Keratinocyte (primary cell): ENCODE results near the gene LLGL1. TPM values are rescaled to one million over a fixed set of nuclear protein-coding genes. Genes with fewer than 3 reads are reported as not detected.

Experiments
- DNase-seq: peaks from one replicate; pipeline ENCODE4 v3.0.0-alpha.2; 2011; ENCODE audit warnings: low read depth, missing footprints, low spot score
- FAIRE-seq: peaks from 2 replicates; lab custom pipeline; 2011; peaks lifted over from hg19 to GRCh38; lab: Jason Lieb, UNC
- H2AFZ ChIP-seq: 2 replicates; pipeline ENCODE4 v1.6.0; 2012; ENCODE audit warnings: low read length, control low read depth, inconsistent platforms; ENCODE audit not compliant: control insufficient read depth
- H3K27ac ChIP-seq: 2 replicates; pipeline ENCODE4 v1.5.1; 2011; ENCODE audit warnings: low read length; ENCODE audit not compliant: control insufficient read depth, insufficient read depth
- H3K27me3 ChIP-seq: 3 replicates; pipeline ENCODE4 v1.6.0; 2011; ENCODE audit warnings: low read length; ENCODE audit not compliant: control insufficient read depth, insufficient read depth; ENCODE audit errors: extremely low read depth
- H3K36me3 ChIP-seq, 2 experiments: 2 replicates in 1 of 2; 3 replicates in 1 of 2; pipeline ENCODE4 v1.5.1; 2011; ENCODE audit warnings: low read length in 2 of 2, mild to moderate bottlenecking in 1 of 2; ENCODE audit not compliant: control insufficient read depth in 2 of 2, insufficient read depth in 2 of 2; ENCODE audit errors: extremely low read depth in 1 of 2
- H3K4me1 ChIP-seq: 3 replicates; pipeline ENCODE4 v1.5.1; 2011; ENCODE audit warnings: low read length; ENCODE audit not compliant: control insufficient read depth, insufficient read depth; ENCODE audit errors: extremely low read depth
- H3K4me2 ChIP-seq: 3 replicates; pipeline ENCODE4 v1.6.0; 2011; ENCODE audit warnings: low read depth, low read length; ENCODE audit not compliant: control insufficient read depth, insufficient read depth; ENCODE audit errors: extremely low read depth
- H3K4me3 ChIP-seq, 3 experiments: fragments of 200-600 bp in 1 of 3; sonication (generic) in 1 of 3; 2 replicates in 2 of 3; 3 replicates in 1 of 3; pipeline ENCODE4 v1.5.1; 2011 to 2016; ENCODE audit warnings: low read length in 3 of 3, mild to moderate bottlenecking in 3 of 3, control low read depth in 2 of 3, inconsistent platforms in 1 of 3, low read depth in 1 of 3, mixed read lengths in 1 of 3, mixed run types in 1 of 3, moderate library complexity in 1 of 3; ENCODE audit not compliant: control insufficient read depth in 2 of 3, insufficient read depth in 2 of 3; ENCODE audit errors: extremely low read depth in 1 of 3
- H3K79me2 ChIP-seq: 2 replicates; pipeline ENCODE4 v1.6.0; 2012; ENCODE audit warnings: low read length; ENCODE audit not compliant: control insufficient read depth, insufficient read depth
- H3K9ac ChIP-seq: 3 replicates; pipeline ENCODE4 v1.6.0; 2011; ENCODE audit warnings: low read length; ENCODE audit not compliant: control insufficient read depth, insufficient read depth; ENCODE audit errors: extremely low read depth
- H3K9me1 ChIP-seq: 3 replicates; pipeline ENCODE4 v1.6.0; 2011; ENCODE audit warnings: low read length; ENCODE audit not compliant: control insufficient read depth, insufficient read depth; ENCODE audit errors: extremely low read depth
- H3K9me3 ChIP-seq: 2 replicates; pipeline ENCODE4 v1.5.1; 2012; ENCODE audit warnings: low read depth, low read length; ENCODE audit not compliant: control insufficient read depth
- H4K20me1 ChIP-seq: 3 replicates; pipeline ENCODE4 v1.6.0; 2011; ENCODE audit warnings: low read length; ENCODE audit not compliant: control insufficient read depth, insufficient read depth; ENCODE audit errors: extremely low read depth
- EZH2 ChIP-seq: IDR thresholded peaks from one replicate; pipeline ENCODE4 v1.6.1; 2012; ENCODE audit warnings: inconsistent platforms, mild to moderate bottlenecking, low read length, moderate library complexity
- dilution Hi-C: fragments of 300-500 bp; cut with MboI; formaldehyde crosslinking; loops from one replicate; pipeline ENCODE4 v1.7.0; 2020; ENCODE audit warnings: low sequenced_read_pairs; ENCODE audit not compliant: extremely low pct_ligation_motif_present
- polyA plus RNA-seq, 5 experiments: library from polyadenylated mRNA; depleted of rRNA in 3 of 5; stranded (reverse) in 3 of 5; stranded (forward) in 1 of 5; unstranded in 1 of 5; fragments of >200 nt; gene quantifications; 1 replicate in 1 of 5; 2 replicates in 3 of 5; 3 replicates in 1 of 5; pipeline versions ENCODE4 v1.2.1 to v1.2.3, GENCODE V29; 2011 to 2012; ENCODE audit warnings: missing spikeins in 2 of 5, low read depth in 1 of 5, low replicate concordance in 1 of 5
- TF ChIP-seq, protein P1 (sequence below), 3 experiments: IDR thresholded peaks in 1 of 3; conservative IDR thresholded peaks in 1 of 3; optimal IDR thresholded peaks in 1 of 3; 2 replicates in 2 of 3; 3 replicates in 1 of 3; pipeline versions ENCODE3 to v1.5.1; 2011; ENCODE audit warnings: low read length in 3 of 3, mild to moderate bottlenecking in 3 of 3, moderate library complexity in 2 of 3, control low read depth in 1 of 3, inconsistent platforms in 1 of 3; ENCODE audit not compliant: insufficient read depth in 2 of 3; ENCODE audit errors: extremely low read depth in 1 of 3

LLGL1 gene
- polyA plus RNA-seq, 1 donor (not counting 4 experiments of a cell fraction or from before 2014, with no cell fraction given) = 13.8 TPM

DNA sequence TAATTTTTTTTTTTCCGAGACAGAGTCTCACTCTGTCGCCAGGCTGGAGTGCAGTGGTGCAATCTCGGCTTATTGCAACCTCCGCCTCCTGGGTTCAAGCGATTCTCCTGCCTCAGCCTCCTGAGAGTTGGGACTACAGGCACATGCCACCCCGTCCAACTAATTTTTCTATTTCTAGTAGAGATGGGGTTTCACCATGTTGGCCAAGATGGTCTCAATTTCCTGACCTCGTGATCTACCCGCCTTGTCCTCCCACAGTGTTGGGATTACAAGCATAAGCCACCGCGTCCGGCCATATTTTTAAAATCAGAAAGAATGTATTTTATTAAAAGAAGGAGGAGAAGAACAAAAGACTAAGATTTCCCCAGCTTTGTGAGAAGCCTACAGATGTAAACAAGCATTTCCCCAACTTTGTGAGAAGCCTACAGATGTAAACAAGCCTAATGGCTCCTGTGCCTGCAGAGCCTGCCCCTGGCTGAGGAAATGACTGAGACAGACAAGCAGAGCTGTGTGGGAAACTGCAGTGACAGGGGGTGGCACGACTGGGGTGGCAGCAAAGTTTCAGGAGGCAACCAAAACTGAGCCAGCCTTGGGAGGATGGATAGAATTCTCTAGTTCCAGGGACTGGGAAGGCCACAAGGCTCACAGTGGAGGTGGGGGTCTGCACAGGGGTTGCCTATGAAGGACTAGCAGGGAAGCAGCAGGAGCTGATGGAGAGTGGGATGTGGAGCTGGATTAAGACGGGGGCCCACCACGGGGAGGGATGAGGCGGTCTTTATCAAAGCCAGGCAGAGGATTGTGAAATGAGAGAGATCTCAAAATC is 66.5 kb downstream of the LLGL1 start:
- H3K79me2 ChIP-seq = no peaks in the 10 kb centered on the region
- no peak overlapping the region for H2AFZ ChIP-seq
- no peak overlapping the region for H3K27ac ChIP-seq
- H3K9me3 ChIP-seq = no peaks in the 10 kb centered on the region
- no peak overlapping the region for H3K9ac ChIP-seq
- FAIRE-seq (no peak), DNase-seq (no peak)
- no peaks in the 10 kb centered on the region for H3K27me3 ChIP-seq
- TF ChIP-seq EZH2 = no peak
- TF ChIP-seq, protein P1, sequence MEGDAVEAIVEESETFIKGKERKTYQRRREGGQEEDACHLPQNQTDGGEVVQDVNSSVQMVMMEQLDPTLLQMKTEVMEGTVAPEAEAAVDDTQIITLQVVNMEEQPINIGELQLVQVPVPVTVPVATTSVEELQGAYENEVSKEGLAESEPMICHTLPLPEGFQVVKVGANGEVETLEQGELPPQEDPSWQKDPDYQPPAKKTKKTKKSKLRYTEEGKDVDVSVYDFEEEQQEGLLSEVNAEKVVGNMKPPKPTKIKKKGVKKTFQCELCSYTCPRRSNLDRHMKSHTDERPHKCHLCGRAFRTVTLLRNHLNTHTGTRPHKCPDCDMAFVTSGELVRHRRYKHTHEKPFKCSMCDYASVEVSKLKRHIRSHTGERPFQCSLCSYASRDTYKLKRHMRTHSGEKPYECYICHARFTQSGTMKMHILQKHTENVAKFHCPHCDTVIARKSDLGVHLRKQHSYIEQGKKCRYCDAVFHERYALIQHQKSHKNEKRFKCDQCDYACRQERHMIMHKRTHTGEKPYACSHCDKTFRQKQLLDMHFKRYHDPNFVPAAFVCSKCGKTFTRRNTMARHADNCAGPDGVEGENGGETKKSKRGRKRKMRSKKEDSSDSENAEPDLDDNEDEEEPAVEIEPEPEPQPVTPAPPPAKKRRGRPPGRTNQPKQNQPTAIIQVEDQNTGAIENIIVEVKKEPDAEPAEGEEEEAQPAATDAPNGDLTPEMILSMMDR (optimal IDR thresholded peaks at IDR 0.05 in 1 of 3, IDR thresholded peaks at IDR 0.05 in 1 of 3, conservative IDR thresholded peaks at IDR 0.05 in 1 of 3; ENCODE audit: extremely low read depth in 1 of 3, insufficient read depth in 2 of 3, low read length in 3 of 3) = no peak
- H3K4me1 ChIP-seq = no peaks in the 10 kb centered on the region
- H3K4me3 ChIP-seq = no peak overlapping the region
- H3K9me1 ChIP-seq = no peaks in the 10 kb centered on the region
- H4K20me1 ChIP-seq = no peaks in the 10 kb centered on the region
- dilution Hi-C loops = no loop called here
- H3K36me3 ChIP-seq = peaks cover 19 to 24% of the 10 kb centered on the region in 2 experiments
- no peak overlapping the region for H3K4me2 ChIP-seq

Other genes with a start within 250 kb of the LLGL1 start
- 22.4 to 24.4 TPM (median 23.6 TPM) in 3 replicates for gene ATPAF2, start 186.5 kb upstream of the LLGL1 start, polyA plus RNA-seq
- 15.2 to 17.6 TPM (median 16.8 TPM) in 3 replicates for gene GID4, start 186.2 kb upstream of the LLGL1 start, polyA plus RNA-seq
- 33.3 to 49.2 TPM (median 36.4 TPM) in 3 replicates for gene DRG2, start 137.7 kb upstream of the LLGL1 start, polyA plus RNA-seq
- 0.20 to 0.53 TPM (median 0.25 TPM) in 3 replicates for gene MYO15A, start 116.9 kb upstream of the LLGL1 start, polyA plus RNA-seq
- 41.5 to 71.3 TPM (median 50.2 TPM) in 3 replicates for gene ALKBH5, start 41.8 kb upstream of the LLGL1 start, polyA plus RNA-seq
- gene FLII, start 33.1 kb downstream of the LLGL1 start, polyA plus RNA-seq = 376 to 509 TPM (median 404 TPM) in 3 replicates
- gene MIEF2, start 35.0 kb downstream of the LLGL1 start, polyA plus RNA-seq = 7.9 to 12.8 TPM (median 9.1 TPM) in 3 replicates
- 6.9 to 11.7 TPM (median 11.6 TPM) in 3 replicates for gene TOP3A, start 89.4 kb downstream of the LLGL1 start, polyA plus RNA-seq
- gene SMCR8, start 89.7 kb downstream of the LLGL1 start, polyA plus RNA-seq = 6.2 to 12.4 TPM (median 7.8 TPM) in 3 replicates
- gene SHMT1, start 137.9 kb downstream of the LLGL1 start, polyA plus RNA-seq = 11.7 to 15.7 TPM (median 14.6 TPM) in 3 replicates
- 0.31 to 1.7 TPM in 2 of 3 replicates, not detected in the other for gene EVPLL, start 152.1 kb downstream of the LLGL1 start, polyA plus RNA-seq